HepG2 (cell line): ENCODE measurements around the gene PGC. TPM values are rescaled to one million over a fixed set of nuclear protein-coding genes. Genes with fewer than 3 reads are reported as not detected.
A peak's percentile ranks its signal among the peaks of the same experiment; 100 is the strongest.

Experiments used
- NFE2L2 ChIP-seq: fragments of 150-350 bp; IDR thresholded peaks from 2 replicates; pipeline ENCODE4 v1.6.1; 2014; ENCODE audit warnings: low read length
- PCBP1 ChIP-seq: fragments of 200-400 bp; formaldehyde crosslinking; IDR thresholded peaks from 2 replicates; pipeline ENCODE4 v1.6.1; 2017; ENCODE audit warnings: mild to moderate bottlenecking, low read depth, low read length, borderline replicate concordance
- RFX3 ChIP-seq: IDR thresholded peaks from 2 replicates; pipeline ENCODE4 v1.6.1; 2016; ENCODE audit warnings: missing biosample characterization, missing genetic modification reagents
- RXRA ChIP-seq: sonication (generic); formaldehyde crosslinking; IDR thresholded peaks from 2 replicates; pipeline ENCODE4 v1.5.1; 2020; ENCODE audit warnings: missing genetic modification reagents
- SNAI1 ChIP-seq: sonication (generic); formaldehyde crosslinking; IDR thresholded peaks from 2 replicates; pipeline ENCODE4 v1.5.0; 2020; ENCODE audit warnings: mild to moderate bottlenecking, missing genetic modification reagents, borderline replicate concordance
- ZNF263 ChIP-seq: sonication (generic); formaldehyde crosslinking; IDR thresholded peaks from 2 replicates; pipeline ENCODE4 v1.4.0; 2020; ENCODE audit warnings: missing genetic modification reagents
- ZNF550 ChIP-seq: sonication (generic); formaldehyde crosslinking; IDR thresholded peaks from 2 replicates; pipeline ENCODE4 v1.4.0; 2020; ENCODE audit warnings: mild to moderate bottlenecking, missing genetic modification reagents, borderline replicate concordance
- ZNF737 ChIP-seq: sonication (generic); formaldehyde crosslinking; IDR thresholded peaks from 2 replicates; pipeline ENCODE4 v1.5.0; 2020; ENCODE audit warnings: missing genetic modification reagents, mild to moderate bottlenecking, borderline replicate concordance
- ZNF761 ChIP-seq: sonication (generic); formaldehyde crosslinking; conservative IDR thresholded peaks from 2 replicates; pipeline ENCODE4 v1.4.0; 2020; ENCODE audit warnings: mild to moderate bottlenecking, missing genetic modification reagents
- ZNF777 ChIP-seq: sonication (generic); formaldehyde crosslinking; IDR thresholded peaks from 2 replicates; pipeline ENCODE4 v1.4.0; 2020; ENCODE audit warnings: missing genetic modification reagents
- ZSCAN20 ChIP-seq: sonication (generic); formaldehyde crosslinking; IDR thresholded peaks from 2 replicates; pipeline ENCODE4 v1.4.0; 2020; ENCODE audit warnings: missing genetic modification reagents, mild to moderate bottlenecking, borderline replicate concordance
- polyA plus RNA-seq, 8 experiments: library from polyadenylated mRNA; depleted of rRNA in 3 of 8; stranded (reverse) in 7 of 8; unstranded in 1 of 8; fragments of >200 nt; fragmentation: Illumina TruSeq in 4 of 8; extraction: Trizol in 4 of 8; gene quantifications; 2 replicates each; pipeline versions ENCODE4 v1.2.1 to v1.2.3, GENCODE V29; 2011 to 2016; ENCODE audit warnings: low read depth in 4 of 8, missing spikeins in 1 of 8, mixed read lengths in 1 of 8; ENCODE audit not compliant: insufficient read depth in 1 of 8
- total RNA-seq, 5 experiments: library from RNA; depleted of rRNA; stranded (reverse); fragments of >200 nt; fragmentation: Illumina TruSeq; extraction: Trizol; gene quantifications; 2 replicates each; pipeline ENCODE4 v1.2.3, GENCODE V29; 2016; ENCODE audit warnings: low read depth in 1 of 5
- TF ChIP-seq, protein P1 (sequence below): sonication (generic); formaldehyde crosslinking; IDR thresholded peaks from 2 replicates; pipeline ENCODE4 v1.8.0; 2022; ENCODE audit warnings: mild to moderate bottlenecking, missing genetic modification reagents, moderate library complexity
- TF ChIP-seq, protein P2 (sequence below): sonication (generic); formaldehyde crosslinking; IDR thresholded peaks from 2 replicates; pipeline ENCODE4 v1.4.0; 2020; ENCODE audit warnings: missing genetic modification reagents
- TF ChIP-seq, protein P3 (sequence below): IDR thresholded peaks from 2 replicates; pipeline ENCODE4 v1.6.1; 2016; ENCODE audit warnings: low read depth
- TF ChIP-seq, protein P4 (sequence below): sonication (generic); formaldehyde crosslinking; IDR thresholded peaks from 2 replicates; pipeline ENCODE4 v1.4.0; 2020; ENCODE audit warnings: missing genetic modification reagents, mild to moderate bottlenecking, borderline replicate concordance
- TF ChIP-seq, protein P5 (sequence below): sonication (generic); formaldehyde crosslinking; IDR thresholded peaks from 2 replicates; pipeline ENCODE4 v1.4.0; 2020; ENCODE audit warnings: missing genetic modification reagents

Gene PGC
- total and polyA plus RNA-seq, 2 of the 13 experiments (the other 11 are each of a cell fraction or from before 2014, with no cell fraction given), result 426 to 502 TPM

DNA sequence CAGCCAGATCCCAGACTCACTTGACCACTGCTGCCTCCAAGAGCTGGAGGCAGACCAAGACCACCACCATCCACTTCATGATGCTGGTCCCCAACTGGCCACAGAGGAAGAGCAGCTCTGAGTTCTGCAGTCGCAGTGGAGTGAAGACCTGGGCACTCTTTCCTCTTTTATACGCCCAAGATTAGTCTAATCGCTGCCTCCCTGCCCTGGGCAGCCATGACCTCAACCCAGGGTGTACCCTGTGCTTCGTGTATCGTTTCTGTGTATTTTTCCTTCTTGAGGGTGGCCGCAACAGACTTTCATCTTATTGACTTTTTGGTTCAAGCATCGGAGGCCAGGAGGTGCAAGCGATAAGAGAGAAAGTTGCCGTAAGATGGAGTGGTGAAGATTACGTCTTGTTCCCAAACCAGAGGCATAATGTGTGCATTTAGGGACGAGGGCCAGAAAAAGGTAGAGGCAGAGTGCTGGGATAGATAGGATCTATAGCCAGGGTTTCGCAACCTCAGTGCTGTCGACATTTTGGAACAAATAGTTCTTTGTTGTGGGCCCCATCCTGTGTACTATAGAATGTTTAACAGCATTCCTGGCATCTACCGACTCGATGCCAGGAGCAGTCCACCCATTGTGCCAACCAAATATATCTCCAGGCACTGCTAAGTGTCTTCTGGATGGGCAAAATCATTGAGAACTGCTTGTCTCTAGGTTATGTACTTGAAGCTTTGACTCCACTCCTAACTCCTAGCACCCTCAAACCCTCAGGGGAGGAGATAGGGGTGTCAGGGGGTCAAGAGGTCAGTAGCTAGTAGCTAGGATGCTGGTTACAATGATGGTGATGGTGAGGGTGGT, at the start of gene PGC (continued):
- TF ChIP-seq, protein P1, sequence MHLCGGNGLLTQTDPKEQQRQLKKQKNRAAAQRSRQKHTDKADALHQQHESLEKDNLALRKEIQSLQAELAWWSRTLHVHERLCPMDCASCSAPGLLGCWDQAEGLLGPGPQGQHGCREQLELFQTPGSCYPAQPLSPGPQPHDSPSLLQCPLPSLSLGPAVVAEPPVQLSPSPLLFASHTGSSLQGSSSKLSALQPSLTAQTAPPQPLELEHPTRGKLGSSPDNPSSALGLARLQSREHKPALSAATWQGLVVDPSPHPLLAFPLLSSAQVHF, result no peak
- TF ChIP-seq ZSCAN20, result no peak
- TF ChIP-seq ZNF550 (CRISPR knock-in tag), result no peak
- peak; percentile 95 for TF ChIP-seq RXRA
- TF ChIP-seq, protein P2, sequence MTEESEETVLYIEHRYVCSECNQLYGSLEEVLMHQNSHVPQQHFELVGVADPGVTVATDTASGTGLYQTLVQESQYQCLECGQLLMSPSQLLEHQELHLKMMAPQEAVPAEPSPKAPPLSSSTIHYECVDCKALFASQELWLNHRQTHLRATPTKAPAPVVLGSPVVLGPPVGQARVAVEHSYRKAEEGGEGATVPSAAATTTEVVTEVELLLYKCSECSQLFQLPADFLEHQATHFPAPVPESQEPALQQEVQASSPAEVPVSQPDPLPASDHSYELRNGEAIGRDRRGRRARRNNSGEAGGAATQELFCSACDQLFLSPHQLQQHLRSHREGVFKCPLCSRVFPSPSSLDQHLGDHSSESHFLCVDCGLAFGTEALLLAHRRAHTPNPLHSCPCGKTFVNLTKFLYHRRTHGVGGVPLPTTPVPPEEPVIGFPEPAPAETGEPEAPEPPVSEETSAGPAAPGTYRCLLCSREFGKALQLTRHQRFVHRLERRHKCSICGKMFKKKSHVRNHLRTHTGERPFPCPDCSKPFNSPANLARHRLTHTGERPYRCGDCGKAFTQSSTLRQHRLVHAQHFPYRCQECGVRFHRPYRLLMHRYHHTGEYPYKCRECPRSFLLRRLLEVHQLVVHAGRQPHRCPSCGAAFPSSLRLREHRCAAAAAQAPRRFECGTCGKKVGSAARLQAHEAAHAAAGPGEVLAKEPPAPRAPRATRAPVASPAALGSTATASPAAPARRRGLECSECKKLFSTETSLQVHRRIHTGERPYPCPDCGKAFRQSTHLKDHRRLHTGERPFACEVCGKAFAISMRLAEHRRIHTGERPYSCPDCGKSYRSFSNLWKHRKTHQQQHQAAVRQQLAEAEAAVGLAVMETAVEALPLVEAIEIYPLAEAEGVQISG, result peak; percentile 84
- TF ChIP-seq, protein P3, sequence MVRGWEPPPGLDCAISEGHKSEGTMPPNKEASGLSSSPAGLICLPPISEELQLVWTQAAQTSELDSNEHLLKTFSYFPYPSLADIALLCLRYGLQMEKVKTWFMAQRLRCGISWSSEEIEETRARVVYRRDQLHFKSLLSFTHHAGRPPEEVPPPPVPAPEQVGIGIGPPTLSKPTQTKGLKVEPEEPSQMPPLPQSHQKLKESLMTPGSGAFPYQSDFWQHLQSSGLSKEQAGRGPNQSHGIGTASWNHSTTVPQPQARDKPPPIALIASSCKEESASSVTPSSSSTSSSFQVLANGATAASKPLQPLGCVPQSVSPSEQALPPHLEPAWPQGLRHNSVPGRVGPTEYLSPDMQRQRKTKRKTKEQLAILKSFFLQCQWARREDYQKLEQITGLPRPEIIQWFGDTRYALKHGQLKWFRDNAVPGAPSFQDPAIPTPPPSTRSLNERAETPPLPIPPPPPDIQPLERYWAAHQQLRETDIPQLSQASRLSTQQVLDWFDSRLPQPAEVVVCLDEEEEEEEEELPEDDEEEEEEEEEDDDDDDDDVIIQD (CRISPR knock-in tag), result 0 out of 2 replicates have a peak, but pooled peaks have one; percentile 42
- no peak for TF ChIP-seq NFE2L2
- TF ChIP-seq ZNF737 (CRISPR knock-in tag), result no peak; the same call in 1 of the 2 replicates
- TF ChIP-seq ZNF777 (CRISPR knock-in tag), result peak; percentile 61
- TF ChIP-seq, protein P4, sequence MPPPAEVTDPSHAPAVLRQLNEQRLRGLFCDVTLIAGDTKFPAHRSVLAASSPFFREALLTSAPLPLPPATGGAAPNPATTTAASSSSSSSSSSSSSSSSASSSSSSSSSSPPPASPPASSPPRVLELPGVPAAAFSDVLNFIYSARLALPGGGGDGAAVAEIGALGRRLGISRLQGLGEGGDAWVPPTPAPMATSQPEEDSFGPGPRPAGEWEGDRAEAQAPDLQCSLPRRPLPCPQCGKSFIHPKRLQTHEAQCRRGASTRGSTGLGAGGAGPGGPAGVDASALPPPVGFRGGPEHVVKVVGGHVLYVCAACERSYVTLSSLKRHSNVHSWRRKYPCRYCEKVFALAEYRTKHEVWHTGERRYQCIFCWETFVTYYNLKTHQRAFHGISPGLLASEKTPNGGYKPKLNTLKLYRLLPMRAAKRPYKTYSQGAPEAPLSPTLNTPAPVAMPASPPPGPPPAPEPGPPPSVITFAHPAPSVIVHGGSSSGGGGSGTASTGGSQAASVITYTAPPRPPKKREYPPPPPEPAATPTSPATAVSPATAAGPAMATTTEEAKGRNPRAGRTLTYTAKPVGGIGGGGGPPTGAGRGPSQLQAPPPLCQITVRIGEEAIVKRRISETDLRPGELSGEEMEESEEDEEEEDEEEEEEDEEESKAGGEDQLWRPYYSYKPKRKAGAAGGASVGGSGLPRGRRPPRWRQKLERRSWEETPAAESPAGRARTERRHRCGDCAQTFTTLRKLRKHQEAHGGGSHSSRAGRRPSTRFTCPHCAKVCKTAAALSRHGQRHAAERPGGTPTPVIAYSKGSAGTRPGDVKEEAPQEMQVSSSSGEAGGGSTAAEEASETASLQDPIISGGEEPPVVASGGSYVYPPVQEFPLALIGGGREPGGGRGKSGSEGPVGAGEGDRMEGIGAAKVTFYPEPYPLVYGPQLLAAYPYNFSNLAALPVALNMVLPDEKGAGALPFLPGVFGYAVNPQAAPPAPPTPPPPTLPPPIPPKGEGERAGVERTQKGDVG (CRISPR knock-in tag), result peak; percentile 33; the same call in 1 of the 2 replicates
- no peak for TF ChIP-seq PCBP1
- peak; percentile 96 for TF ChIP-seq ZNF761 (CRISPR knock-in tag)
- TF ChIP-seq ZNF263 (CRISPR knock-in tag), result peak; percentile 86
- no peak for TF ChIP-seq RFX3 (CRISPR knock-in tag)
- TF ChIP-seq, protein P5, sequence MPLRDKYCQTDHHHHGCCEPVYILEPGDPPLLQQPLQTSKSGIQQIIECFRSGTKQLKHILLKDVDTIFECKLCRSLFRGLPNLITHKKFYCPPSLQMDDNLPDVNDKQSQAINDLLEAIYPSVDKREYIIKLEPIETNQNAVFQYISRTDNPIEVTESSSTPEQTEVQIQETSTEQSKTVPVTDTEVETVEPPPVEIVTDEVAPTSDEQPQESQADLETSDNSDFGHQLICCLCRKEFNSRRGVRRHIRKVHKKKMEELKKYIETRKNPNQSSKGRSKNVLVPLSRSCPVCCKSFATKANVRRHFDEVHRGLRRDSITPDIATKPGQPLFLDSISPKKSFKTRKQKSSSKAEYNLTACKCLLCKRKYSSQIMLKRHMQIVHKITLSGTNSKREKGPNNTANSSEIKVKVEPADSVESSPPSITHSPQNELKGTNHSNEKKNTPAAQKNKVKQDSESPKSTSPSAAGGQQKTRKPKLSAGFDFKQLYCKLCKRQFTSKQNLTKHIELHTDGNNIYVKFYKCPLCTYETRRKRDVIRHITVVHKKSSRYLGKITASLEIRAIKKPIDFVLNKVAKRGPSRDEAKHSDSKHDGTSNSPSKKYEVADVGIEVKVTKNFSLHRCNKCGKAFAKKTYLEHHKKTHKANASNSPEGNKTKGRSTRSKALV (CRISPR knock-in tag), result no peak; the same call in 1 of the 2 replicates
- TF ChIP-seq SNAI1, result peak; percentile 84; the same call in 1 of the 2 replicates
